Colonic mucosa (tissue), 4 donors: Measurements from ENCODE around the gene FANCG. TPM values are rescaled to one million over a fixed set of nuclear protein-coding genes. Genes with fewer than 3 reads are reported as not detected.

Experiments used
- DNase-seq: peaks from one replicate; pipeline ENCODE4 v3.0.0-alpha.2; 2020
- H3K27ac ChIP-seq: fragments of 200-600 bp; one replicate; pipeline ENCODE4 v1.8.0; 2021
- H3K27me3 ChIP-seq: fragments of 200-600 bp; one replicate; pipeline ENCODE4 v1.8.0; 2021
- H3K36me3 ChIP-seq: fragments of 200-600 bp; one replicate; pipeline ENCODE4 v1.8.0; 2021
- H3K4me1 ChIP-seq: fragments of 200-600 bp; one replicate; pipeline ENCODE4 v1.8.0; 2021; ENCODE audit warnings: mild to moderate bottlenecking
- H3K4me3 ChIP-seq: fragments of 200-600 bp; one replicate; pipeline ENCODE4 v1.8.0; 2021
- H3K9ac ChIP-seq, 2 donors: one replicate each; pipeline ENCODE4 v1.7.0; 2013; ENCODE audit warnings: control low read depth in 2 of 2, low read depth in 2 of 2, low read length in 2 of 2
- H3K9me3 ChIP-seq: fragments of 200-600 bp; one replicate; pipeline ENCODE4 v1.8.0; 2021
- intact Hi-C: fragments of 100-400 bp; cut with DNase I; formaldehyde crosslinking; loops from one replicate; pipeline ENCODE4 v1.14.1; 2022
- total RNA-seq, 2 donors: library from RNA; stranded (reverse); fragmentation: NEBNext Ultra II Directional in 1 of 2; extraction: Animal tissue kit (Norgen Biotek cat#: 25700) in 1 of 2; gene quantifications; one replicate each; pipeline ENCODE4 v1.2.1, GENCODE V29; 2021
- TF ChIP-seq, protein P1 (sequence below): fragments of 200-600 bp; IDR thresholded peaks from one replicate; pipeline ENCODE4 v1.8.0; 2022; ENCODE audit warnings: antibody characterized with exemption, mild to moderate bottlenecking
- donor health status: healthy.
- donor health status: DM: no; HTN: no; CAD: no.
- donor health status: DM: no; HTN: no; CAD: no.

Gene FANCG
- total RNA-seq, 2 donors from 2014 or later: 11.4 to 47.5 TPM

GRCh38 chr9:35048511-35048910, 31.2 kb downstream of the FANCG start:
- Histone ChIP-seq H3K36me3 (no peaks in the 10 kb centered on the region), H3K27ac (no peak overlapping the region), H3K9me3 (no peaks in the 10 kb centered on the region), H3K4me1 (no peaks in the 10 kb centered on the region), H3K4me3 (no peak overlapping the region), H3K27me3 (no peaks in the 10 kb centered on the region), H3K9ac (no peak overlapping the region)
- TF ChIP-seq, protein P1, sequence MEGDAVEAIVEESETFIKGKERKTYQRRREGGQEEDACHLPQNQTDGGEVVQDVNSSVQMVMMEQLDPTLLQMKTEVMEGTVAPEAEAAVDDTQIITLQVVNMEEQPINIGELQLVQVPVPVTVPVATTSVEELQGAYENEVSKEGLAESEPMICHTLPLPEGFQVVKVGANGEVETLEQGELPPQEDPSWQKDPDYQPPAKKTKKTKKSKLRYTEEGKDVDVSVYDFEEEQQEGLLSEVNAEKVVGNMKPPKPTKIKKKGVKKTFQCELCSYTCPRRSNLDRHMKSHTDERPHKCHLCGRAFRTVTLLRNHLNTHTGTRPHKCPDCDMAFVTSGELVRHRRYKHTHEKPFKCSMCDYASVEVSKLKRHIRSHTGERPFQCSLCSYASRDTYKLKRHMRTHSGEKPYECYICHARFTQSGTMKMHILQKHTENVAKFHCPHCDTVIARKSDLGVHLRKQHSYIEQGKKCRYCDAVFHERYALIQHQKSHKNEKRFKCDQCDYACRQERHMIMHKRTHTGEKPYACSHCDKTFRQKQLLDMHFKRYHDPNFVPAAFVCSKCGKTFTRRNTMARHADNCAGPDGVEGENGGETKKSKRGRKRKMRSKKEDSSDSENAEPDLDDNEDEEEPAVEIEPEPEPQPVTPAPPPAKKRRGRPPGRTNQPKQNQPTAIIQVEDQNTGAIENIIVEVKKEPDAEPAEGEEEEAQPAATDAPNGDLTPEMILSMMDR: no peak
- intact Hi-C loops: no loop called here
- no peak for DNase-seq

DNA sequence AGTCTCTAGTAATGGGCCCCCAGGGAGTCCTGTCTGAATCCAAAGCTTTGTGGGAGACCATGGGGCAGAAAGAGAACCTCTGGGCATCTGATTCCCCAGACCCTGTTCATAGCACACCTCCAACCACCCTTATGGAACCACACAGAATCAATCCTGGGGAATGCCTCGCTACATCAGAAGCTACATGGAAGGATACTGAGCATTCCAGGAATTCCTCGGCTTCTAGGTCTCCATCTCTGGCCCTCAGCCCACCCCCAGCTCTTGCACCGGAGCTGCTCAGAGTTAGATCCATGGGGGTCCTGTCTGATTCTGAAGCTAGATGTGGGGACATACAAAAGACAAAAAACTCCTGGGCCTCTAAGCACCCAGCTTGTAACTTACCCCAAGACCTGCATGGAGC, 35.7 kb downstream of the FANCG start:
- Histone ChIP-seq H3K4me3 (no peak overlapping the region), H3K4me1 (no peaks in the 10 kb centered on the region), H3K9me3 (no peaks in the 10 kb centered on the region), H3K27me3 (no peaks in the 10 kb centered on the region), H3K9ac (no peak overlapping the region), H3K36me3 (no peaks in the 10 kb centered on the region), H3K27ac (no peak overlapping the region)
- TF ChIP-seq, protein P1: no peak
- no peak for DNase-seq
- intact Hi-C loops: no loop called here

DNA sequence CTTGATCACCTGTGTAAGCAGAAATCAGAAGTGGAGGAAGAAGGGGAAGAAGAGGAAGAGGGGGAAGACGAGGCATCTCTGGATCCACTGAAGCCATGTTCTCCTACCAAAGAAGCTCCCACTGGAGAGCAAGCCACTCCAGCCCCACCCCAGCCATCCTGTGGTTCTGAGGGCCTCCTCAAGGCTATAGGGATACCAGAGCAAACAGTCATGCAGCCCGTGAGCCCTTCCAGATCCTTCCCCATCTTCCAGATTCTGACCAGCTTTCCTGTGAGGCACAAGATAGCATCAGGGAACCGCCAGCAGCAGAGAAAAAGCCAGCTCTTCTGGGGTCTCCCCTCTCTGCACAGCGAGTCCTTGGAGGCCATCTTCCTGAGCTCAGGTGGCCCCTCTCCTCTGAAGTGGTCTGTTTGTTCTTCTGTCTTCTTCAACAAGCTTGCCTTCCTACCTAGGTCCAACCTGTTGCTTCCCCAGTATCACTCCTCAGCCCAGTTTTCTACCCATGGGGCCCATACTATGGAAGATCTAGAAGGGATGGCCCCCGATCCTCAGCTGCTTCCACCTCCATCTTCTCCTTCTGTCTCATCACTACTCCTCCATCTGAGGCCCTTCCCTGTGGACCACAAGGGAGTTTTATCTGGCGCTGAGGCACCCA, 36.7 kb downstream of the FANCG start:
- Histone ChIP-seq H3K27me3 (no peaks in the 10 kb centered on the region), H3K4me1 (no peaks in the 10 kb centered on the region), H3K9me3 (no peaks in the 10 kb centered on the region), H3K4me3 (no peak overlapping the region), H3K9ac (no peak overlapping the region), H3K27ac (no peak overlapping the region), H3K36me3 (no peaks in the 10 kb centered on the region)
- intact Hi-C loops: no loop called here
- no peak for DNase-seq
- TF ChIP-seq, protein P1: no peak

DNA sequence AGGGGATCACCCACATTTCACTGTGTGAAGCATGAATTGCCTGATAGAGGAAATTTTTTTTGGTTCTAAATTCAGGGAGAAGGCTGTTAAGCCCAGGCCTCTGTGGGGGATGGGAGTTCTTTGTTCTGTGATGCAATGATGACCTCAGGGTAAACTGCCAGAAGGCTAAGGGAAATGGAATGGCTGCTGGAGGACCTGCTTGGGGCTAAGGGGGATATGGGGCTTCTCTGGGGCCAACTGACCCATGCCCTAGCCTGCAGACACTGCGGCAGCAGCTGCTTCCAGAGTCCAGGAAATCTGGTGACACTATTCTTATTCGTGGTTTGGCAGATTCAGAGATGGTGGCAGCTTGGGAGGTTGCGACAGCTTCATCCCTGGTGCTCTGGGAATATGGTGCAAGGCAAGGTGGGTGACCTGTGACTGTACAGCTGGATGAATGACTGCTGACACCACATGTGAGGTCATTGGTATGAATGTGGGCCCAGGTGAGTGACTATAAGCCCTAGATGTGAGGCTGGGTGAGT, 37.6 kb downstream of the FANCG start:
- TF ChIP-seq, protein P1: no peak
- no peak for DNase-seq
- intact Hi-C loops: no loop called here
- H3K4me3 ChIP-seq: no peak overlapping the region
- H3K9me3 ChIP-seq: no peaks in the 10 kb centered on the region
- no peaks in the 10 kb centered on the region for H3K4me1 ChIP-seq
- no peak overlapping the region for H3K9ac ChIP-seq
- no peaks in the 10 kb centered on the region for H3K36me3 ChIP-seq
- H3K27ac ChIP-seq: no peak overlapping the region
- no peaks in the 10 kb centered on the region for H3K27me3 ChIP-seq

DNA sequence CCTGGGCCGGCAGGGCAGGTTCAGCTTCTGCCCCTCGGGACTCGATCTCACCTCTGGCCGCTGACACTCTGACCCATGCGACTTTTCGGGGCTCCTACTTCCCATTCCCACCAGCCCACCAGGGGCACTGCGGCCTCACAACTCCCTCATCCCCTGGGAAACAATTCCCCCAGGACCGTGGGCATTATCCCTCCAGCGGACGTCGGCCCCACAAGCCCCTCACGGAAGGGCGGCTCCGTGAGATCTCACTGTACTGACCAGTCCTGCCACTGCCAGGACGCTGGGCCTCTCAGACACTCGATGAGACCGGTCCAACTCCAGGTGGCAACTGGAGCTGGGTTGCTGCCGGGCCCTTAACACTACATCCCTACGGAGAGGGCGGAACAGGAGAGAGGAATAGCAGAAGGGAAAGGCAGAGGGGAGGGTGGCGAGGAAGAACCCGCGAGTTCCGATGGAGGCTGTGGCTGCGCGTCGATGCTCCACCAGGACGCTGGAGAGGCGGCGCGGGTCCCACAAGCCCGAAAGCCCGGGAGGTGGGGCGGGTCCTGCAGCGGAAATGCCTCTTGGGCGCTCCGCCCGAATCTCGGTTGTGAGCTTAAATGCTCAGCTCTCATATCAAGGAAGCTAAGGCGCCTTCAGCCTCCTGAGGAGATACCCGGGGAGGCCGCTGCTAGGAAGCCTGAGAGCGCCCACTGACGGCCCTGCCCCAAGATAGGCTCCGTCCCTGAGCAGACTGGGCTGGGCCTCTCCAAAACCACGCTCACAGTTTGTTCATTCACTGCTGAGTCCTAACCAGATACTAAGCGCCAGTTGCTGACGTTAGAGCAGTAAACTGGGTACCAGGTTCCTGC, 43.7 kb downstream of the FANCG start:
- TF ChIP-seq, protein P1: no peak
- Histone ChIP-seq H3K27ac (no peak overlapping the region), H3K9me3 (no peaks in the 10 kb centered on the region), H3K36me3 (no peaks in the 10 kb centered on the region), H3K9ac (peak overlapping the region; percentile 35 to 40), H3K4me3 (peak overlapping the region; percentile 2), H3K27me3 (no peaks in the 10 kb centered on the region), H3K4me1 (no peaks in the 10 kb centered on the region)
- peak; percentile 57 for DNase-seq
- intact Hi-C loops: no loop called here
